ENCODE results near the gene NRL. TPM values are rescaled to one million over a fixed set of nuclear protein-coding genes. Genes with fewer than 3 reads are reported as not detected.

Gene NRL
- total RNA-seq, 6 donors from 2014 or later, result 2.6 to 9.8 (median 4.4) TPM

GRCh38 chr14:24098927-24099813 is 15.6 kb downstream of the NRL start:
- Histone ChIP-seq H3K27ac (no peak overlapping the region), H3K27me3 (no peaks in the 10 kb centered on the region), H3K9me3 (no peaks in the 10 kb centered on the region), H3K4me3 (no peak overlapping the region), H3K36me3 (peaks cover 3 to 56% (median 41%) of the 10 kb centered on the region in 4 donors), H3K4me1 (peaks cover 4 to 27% (median 12%) of the 10 kb centered on the region in 4 donors)
- 90 to 94% methylated on average over 5 to 6 of the region's 17 CpGs for WGBS, 2 donors
- no peak for ATAC-seq (ENCODE audit: low FRiP score in 2 of 2)
- no peak for TF ChIP-seq POLR2A (IDR thresholded peaks at IDR 0.05)
- no peak for TF ChIP-seq POLR2AphosphoS5 (IDR thresholded peaks at IDR 0.05)
- no peak for TF ChIP-seq CTCF (IDR thresholded peaks at IDR 0.05)
- no peak for TF ChIP-seq EP300 (IDR thresholded peaks at IDR 0.05)
- peak in 1 of 2 donors; percentile 78 for DNase-seq

- WGBS, 2 donors, result 92 to 96% methylated on average over 4 to 16 of the region's 16 CpGs
- peaks cover 3 to 48% (median 36%) of the 10 kb centered on the region in 4 donors for H3K36me3 ChIP-seq
- no peak for TF ChIP-seq POLR2AphosphoS5 (IDR thresholded peaks at IDR 0.05)
- no peak for TF ChIP-seq POLR2A (IDR thresholded peaks at IDR 0.05)
- no peak for TF ChIP-seq CTCF (IDR thresholded peaks at IDR 0.05)
- no peak for TF ChIP-seq EP300 (IDR thresholded peaks at IDR 0.05)
- no peak for DNase-seq
- H3K27me3 ChIP-seq, result no peaks in the 10 kb centered on the region
- no peak overlapping the region for H3K27ac ChIP-seq
- H3K4me1 ChIP-seq, result peaks cover 7 to 32% (median 17%) of the 10 kb centered on the region in 4 donors
- H3K4me3 ChIP-seq, result no peak overlapping the region
- no peaks in the 10 kb centered on the region for H3K9me3 ChIP-seq
- ATAC-seq (ENCODE audit: low FRiP score in 2 of 2), result no peak
These were observed 16.4 kb downstream of the NRL start for GRCh38 chr14:24098229-24098926.

GRCh38 chr14:24096545-24097181 is 18.1 kb downstream of the NRL start:
- ATAC-seq (ENCODE audit: low FRiP score in 2 of 2) (no peak), DNase-seq (no peak)
- Histone ChIP-seq H3K27ac (no peak overlapping the region), H3K4me1 (peaks cover 8 to 47% (median 27%) of the 10 kb centered on the region in 4 donors), H3K4me3 (no peak overlapping the region), H3K27me3 (no peaks in the 10 kb centered on the region), H3K36me3 (peaks cover 3 to 40% (median 31%) of the 10 kb centered on the region in 4 donors), H3K9me3 (no peaks in the 10 kb centered on the region)
- 94 to 96% methylated on average over 7 to 8 of the region's 8 CpGs for WGBS, 2 donors
- no peak for TF ChIP-seq CTCF (IDR thresholded peaks at IDR 0.05)
- TF ChIP-seq EP300 (IDR thresholded peaks at IDR 0.05), result no peak
- TF ChIP-seq POLR2AphosphoS5 (IDR thresholded peaks at IDR 0.05), result no peak
- no peak for TF ChIP-seq POLR2A (IDR thresholded peaks at IDR 0.05)

GRCh38 chr14:24095271-24096068 is 19.3 kb downstream of the NRL start:
- Histone ChIP-seq H3K4me1 (peaks cover 8 to 47% (median 27%) of the 10 kb centered on the region in 4 donors), H3K4me3 (peak overlapping the region; percentile 75 to 88 (median 82)), H3K36me3 (peaks cover 3 to 29% (median 24%) of the 10 kb centered on the region in 4 donors), H3K9me3 (no peaks in the 10 kb centered on the region), H3K27me3 (no peaks in the 10 kb centered on the region), H3K27ac (peak overlapping the region; percentile 95 to 98 (median 98))
- peak in 1 of 2 donors; percentile 65 for DNase-seq
- peak in 1 of 2 donors; percentile 27 for ATAC-seq (ENCODE audit: low FRiP score in 2 of 2)
- WGBS, 2 donors, result 34 to 39% methylated on average over 8 to 12 of the region's 12 CpGs
- no peak for TF ChIP-seq EP300 (IDR thresholded peaks at IDR 0.05)
- TF ChIP-seq POLR2A (IDR thresholded peaks at IDR 0.05), result peak in 1 of 4 donors; percentile 47
- no peak for TF ChIP-seq CTCF (IDR thresholded peaks at IDR 0.05)
- peak in 1 of 2 donors; percentile 74 for TF ChIP-seq POLR2AphosphoS5 (IDR thresholded peaks at IDR 0.05)
